ENCODE results near the gene RIPOR1. TPM values are rescaled to one million over a fixed set of nuclear protein-coding genes. Genes with fewer than 3 reads are reported as not detected.

Gene RIPOR1
- total RNA-seq, 1 donor from 2014 or later = 116 TPM

GRCh38 chr16:67562918-67563707 is 34.5 kb downstream of the RIPOR1 start:
- H3K4me1 ChIP-seq (ENCODE audit: insufficient read depth, low read length) = peaks cover 15% of the 10 kb centered on the region
- Mint-ChIP-seq H3K4me3 (ENCODE audit: unreplicated experiment) (peak overlapping the region; percentile 89), H3K27ac (ENCODE audit: unreplicated experiment) (peak overlapping the region; percentile 91), H3K9me3 (ENCODE audit: unreplicated experiment) (no peaks in the 10 kb centered on the region), H3K36me3 (ENCODE audit: low read depth, unreplicated experiment) (no peaks in the 10 kb centered on the region), H3K27me3 (ENCODE audit: low read depth, unreplicated experiment) (no peaks in the 10 kb centered on the region), H3K4me1 (ENCODE audit: low read depth, unreplicated experiment) (peaks cover 12% of the 10 kb centered on the region)
- H3K27ac ChIP-seq (ENCODE audit: low read depth, low read length) = peak overlapping the region; percentile 90
- H3K4me3 ChIP-seq (ENCODE audit: insufficient read depth, low read depth, low read length) = peak overlapping the region; percentile 84
- H3K9me3 ChIP-seq (ENCODE audit: insufficient read depth, low read depth, low read length) = no peaks in the 10 kb centered on the region
- peak overlapping the region; percentile 69 for H2AFZ ChIP-seq (ENCODE audit: low read depth, low read length)
- no peak for FAIRE-seq
- H3K27me3 ChIP-seq (ENCODE audit: insufficient read depth, low read length) = no peaks in the 10 kb centered on the region
- H3K79me2 ChIP-seq (ENCODE audit: insufficient read depth, low read length) = peaks cover 60% of the 10 kb centered on the region
- H3K9ac ChIP-seq (ENCODE audit: low read length) = peak overlapping the region; percentile 98
- DNase-seq (ENCODE audit: low read depth) = peak; percentile 30
- H4K20me1 ChIP-seq (ENCODE audit: insufficient read depth, low read length) = peaks cover 46% of the 10 kb centered on the region
- H3K4me2 ChIP-seq (ENCODE audit: low read length) = peak overlapping the region; percentile 98
- no peaks in the 10 kb centered on the region for H3K36me3 ChIP-seq (ENCODE audit: insufficient read depth, low read length)
- TF ChIP-seq CTCF (IDR thresholded peaks at IDR 0.05; ENCODE audit: insufficient read depth, low read depth, low read length) (no peak), EZH2 (IDR thresholded peaks at IDR 0.05; ENCODE audit: insufficient read depth, low read length) (no peak)

- FAIRE-seq = no peak
- H3K9me3 ChIP-seq (ENCODE audit: insufficient read depth, low read depth, low read length) = no peaks in the 10 kb centered on the region
- peak overlapping the region; percentile 69 for H2AFZ ChIP-seq (ENCODE audit: low read depth, low read length)
- peak overlapping the region; percentile 98 for H3K9ac ChIP-seq (ENCODE audit: low read length)
- H3K4me1 ChIP-seq (ENCODE audit: insufficient read depth, low read length) = peaks cover 15% of the 10 kb centered on the region
- Mint-ChIP-seq H3K4me1 (ENCODE audit: low read depth, unreplicated experiment) (peaks cover 12% of the 10 kb centered on the region), H3K27ac (ENCODE audit: unreplicated experiment) (peak overlapping the region; percentile 91), H3K4me3 (ENCODE audit: unreplicated experiment) (peak overlapping the region; percentile 89), H3K36me3 (ENCODE audit: low read depth, unreplicated experiment) (no peaks in the 10 kb centered on the region), H3K27me3 (ENCODE audit: low read depth, unreplicated experiment) (no peaks in the 10 kb centered on the region), H3K9me3 (ENCODE audit: unreplicated experiment) (no peaks in the 10 kb centered on the region)
- no peaks in the 10 kb centered on the region for H3K36me3 ChIP-seq (ENCODE audit: insufficient read depth, low read length)
- H3K4me3 ChIP-seq (ENCODE audit: insufficient read depth, low read depth, low read length) = peak overlapping the region; percentile 84
- peaks cover 68% of the 10 kb centered on the region for H3K79me2 ChIP-seq (ENCODE audit: insufficient read depth, low read length)
- H3K27ac ChIP-seq (ENCODE audit: low read depth, low read length) = peak overlapping the region; percentile 90
- H3K27me3 ChIP-seq (ENCODE audit: insufficient read depth, low read length) = no peaks in the 10 kb centered on the region
- DNase-seq (ENCODE audit: low read depth) = peak; percentile 62
- no peak for TF ChIP-seq EZH2 (IDR thresholded peaks at IDR 0.05; ENCODE audit: insufficient read depth, low read length)
- no peak for TF ChIP-seq CTCF (IDR thresholded peaks at IDR 0.05; ENCODE audit: insufficient read depth, low read depth, low read length)
- H4K20me1 ChIP-seq (ENCODE audit: insufficient read depth, low read length) = peaks cover 54% of the 10 kb centered on the region
- peak overlapping the region; percentile 98 for H3K4me2 ChIP-seq (ENCODE audit: low read length)
Measured at GRCh38 chr16:67563708-67564468, 35.3 kb downstream of the RIPOR1 start.
